Measurements from ENCODE around the gene PRICKLE1. TPM values are rescaled to one million over a fixed set of nuclear protein-coding genes. Genes with fewer than 3 reads are reported as not detected.

The PRICKLE1 gene
- total and polyA plus RNA-seq, 2 experiments from 2014 or later: 7.7 to 51.7 TPM

- TF ChIP-seq CREB1 (CRISPR knock-in tag; IDR thresholded peaks at IDR 0.05; ENCODE audit: low read depth) (no peak), ZNF331 (CRISPR knock-in tag; IDR thresholded peaks at IDR 0.05; ENCODE audit: low read depth) (no peak), EZH2 (IDR thresholded peaks at IDR 0.05; ENCODE audit: low read depth, unreplicated experiment) (no peak), EZH2phosphoT487 (IDR thresholded peaks at IDR 0.05; ENCODE audit: unreplicated experiment) (no peak), JUNB (IDR thresholded peaks at IDR 0.05; ENCODE audit: unreplicated experiment) (no peak)
- TF ChIP-seq, protein P1, sequence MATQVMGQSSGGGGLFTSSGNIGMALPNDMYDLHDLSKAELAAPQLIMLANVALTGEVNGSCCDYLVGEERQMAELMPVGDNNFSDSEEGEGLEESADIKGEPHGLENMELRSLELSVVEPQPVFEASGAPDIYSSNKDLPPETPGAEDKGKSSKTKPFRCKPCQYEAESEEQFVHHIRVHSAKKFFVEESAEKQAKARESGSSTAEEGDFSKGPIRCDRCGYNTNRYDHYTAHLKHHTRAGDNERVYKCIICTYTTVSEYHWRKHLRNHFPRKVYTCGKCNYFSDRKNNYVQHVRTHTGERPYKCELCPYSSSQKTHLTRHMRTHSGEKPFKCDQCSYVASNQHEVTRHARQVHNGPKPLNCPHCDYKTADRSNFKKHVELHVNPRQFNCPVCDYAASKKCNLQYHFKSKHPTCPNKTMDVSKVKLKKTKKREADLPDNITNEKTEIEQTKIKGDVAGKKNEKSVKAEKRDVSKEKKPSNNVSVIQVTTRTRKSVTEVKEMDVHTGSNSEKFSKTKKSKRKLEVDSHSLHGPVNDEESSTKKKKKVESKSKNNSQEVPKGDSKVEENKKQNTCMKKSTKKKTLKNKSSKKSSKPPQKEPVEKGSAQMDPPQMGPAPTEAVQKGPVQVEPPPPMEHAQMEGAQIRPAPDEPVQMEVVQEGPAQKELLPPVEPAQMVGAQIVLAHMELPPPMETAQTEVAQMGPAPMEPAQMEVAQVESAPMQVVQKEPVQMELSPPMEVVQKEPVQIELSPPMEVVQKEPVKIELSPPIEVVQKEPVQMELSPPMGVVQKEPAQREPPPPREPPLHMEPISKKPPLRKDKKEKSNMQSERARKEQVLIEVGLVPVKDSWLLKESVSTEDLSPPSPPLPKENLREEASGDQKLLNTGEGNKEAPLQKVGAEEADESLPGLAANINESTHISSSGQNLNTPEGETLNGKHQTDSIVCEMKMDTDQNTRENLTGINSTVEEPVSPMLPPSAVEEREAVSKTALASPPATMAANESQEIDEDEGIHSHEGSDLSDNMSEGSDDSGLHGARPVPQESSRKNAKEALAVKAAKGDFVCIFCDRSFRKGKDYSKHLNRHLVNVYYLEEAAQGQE (IDR thresholded peaks at IDR 0.05; ENCODE audit: unreplicated experiment): no peak
Measured at GRCh38 chr12:42539696-42540095, 49.9 kb downstream of the PRICKLE1 start (continued).

GRCh38 chr12:42538203-42538602, 51.3 kb downstream of the PRICKLE1 start:
- no peaks in the 10 kb centered on the region for H4K20me1 ChIP-seq (replicated peaks; ENCODE audit: insufficient read depth)
- H3F3A ChIP-seq (replicated peaks; ENCODE audit: low read depth): no peaks in the 10 kb centered on the region
- TF ChIP-seq NANOG (IDR thresholded peaks at IDR 0.05; ENCODE audit: borderline replicate concordance) (no peak), ZNF114 (CRISPR knock-in tag; IDR thresholded peaks at IDR 0.05) (no peak), CTCF (conservative IDR thresholded peaks at IDR 0.05; ENCODE audit: low read depth in 2 of 2) (no peak), CREB1 (CRISPR knock-in tag; IDR thresholded peaks at IDR 0.05; ENCODE audit: low read depth) (no peak), EZH2 (IDR thresholded peaks at IDR 0.05; ENCODE audit: low read depth, unreplicated experiment) (no peak), POLR2AphosphoS5 (IDR thresholded peaks at IDR 0.05; ENCODE audit: low read depth) (no peak), STAT1 (IDR thresholded peaks at IDR 0.05; ENCODE audit: unreplicated experiment) (no peak)
- TF ChIP-seq, protein P1 (IDR thresholded peaks at IDR 0.05; ENCODE audit: unreplicated experiment): no peak

More at GRCh38 chr12:42538203-42538602, 51.3 kb downstream of the PRICKLE1 start:
- no peak overlapping the region for H3K27ac Mint-ChIP-seq
- Histone ChIP-seq H3K4me2 (no peak overlapping the region), H3K79me2 (replicated peaks; ENCODE audit: insufficient read depth) (no peaks in the 10 kb centered on the region), H3K9me2 (ENCODE audit: insufficient read depth) (no peaks in the 10 kb centered on the region), H3K4me1 (ENCODE audit: insufficient read depth) (no peaks in the 10 kb centered on the region), H2AFZ (no peak overlapping the region), H3K36me3 (ENCODE audit: insufficient read depth) (no peaks in the 10 kb centered on the region), H3K27ac (ENCODE audit: low read depth) (no peak overlapping the region), H3K4me3 (no peak overlapping the region), H3K27me3 (ENCODE audit: insufficient read depth) (no peaks in the 10 kb centered on the region)
- no peaks in the 10 kb centered on the region for H3K9me3 Mint-ChIP-seq
- H3K4me3 Mint-ChIP-seq: no peak overlapping the region
- peaks cover 6% of the 10 kb centered on the region; the same call in 2 of the 3 replicates for H3K4me1 Mint-ChIP-seq
- ATAC-seq (no peak), DNase-seq (ENCODE audit: low spot score) (no peak)
- H3K27me3 Mint-ChIP-seq (ENCODE audit: insufficient read depth, low read depth, poor library complexity): peaks cover 2% of the 10 kb centered on the region
- H3K36me3 Mint-ChIP-seq (ENCODE audit: low read depth): no peaks in the 10 kb centered on the region
